ENCODE measurements around the gene HIGD1A.

The HIGD1A gene

GRCh38 chr3:42804106-42804830, at the start of gene HIGD1A:
HIGD1A (minus strand) TSS chr3:42804490; CDS start chr3:42794253, 10,237 bp downstream.
- Histone ChIP-seq H3K36me3 (peaks cover 0 to 11% (median 4%) of the 10 kb centered on the region in 11 experiments; a peak in 4 of 22 replicates), H3K4me2 (peak within 1 kb of the TSS; percentile 82 to 97 (median 88)), H3K27ac (peak within 1 kb of the TSS; percentile 71 to 92 (median 86)), H3K9me3 (replicated peaks in 1 of 11) (no peaks in the 10 kb centered on the region), H3K4me3 (peak within 1 kb of the TSS; percentile 73 to 90 (median 82)), H3K9ac (peak within 1 kb of the TSS; percentile 79 to 95 (median 91)), H4K20me1 (peaks cover 22 to 48% (median 34%) of the 10 kb centered on the region in 11 experiments; a peak in 18 of 22 replicates), H3K4me1 (peaks cover 35 to 49% (median 44%) of the 10 kb centered on the region in 10 experiments), H3K27me3 (no peaks in the 10 kb centered on the region)
- no peak for TF ChIP-seq Cebpa-rat (IDR thresholded peaks at IDR 0.05)

GRCh38 chr3:42853739-42854302, 49.5 kb upstream of the HIGD1A start:
- no peaks in the 10 kb centered on the region for H3K9me3 ChIP-seq (replicated peaks in 1 of 11)
- H3K9ac ChIP-seq, result no peak overlapping the region
- H3K4me3 ChIP-seq, result no peak overlapping the region
- no peaks in the 10 kb centered on the region for H3K27me3 ChIP-seq
- no peaks in the 10 kb centered on the region for H4K20me1 ChIP-seq
- H3K36me3 ChIP-seq, result no peaks in the 10 kb centered on the region
- peak overlapping the region in 7 of 11 experiments; percentile 71 to 87 (median 78); a peak in 11 of 22 replicates for H3K4me2 ChIP-seq
- H3K27ac ChIP-seq, result no peak overlapping the region
- no peak for TF ChIP-seq Cebpa-rat (IDR thresholded peaks at IDR 0.05)
- peaks cover 14 to 54% (median 43%) of the 10 kb centered on the region in 10 experiments for H3K4me1 ChIP-seq

- H3K4me2 ChIP-seq, result peak overlapping the region; percentile 25 to 87 (median 77); a peak in 20 of 22 replicates
- H3K4me1 ChIP-seq, result peaks cover 17 to 62% (median 49%) of the 10 kb centered on the region in 10 experiments
- H3K27ac ChIP-seq, result peak overlapping the region in 6 of 11 experiments; percentile 13 to 61 (median 37); a peak in 12 of 22 replicates
- no peak for TF ChIP-seq Cebpa-rat (IDR thresholded peaks at IDR 0.05)
- no peaks in the 10 kb centered on the region for H3K36me3 ChIP-seq
- no peaks in the 10 kb centered on the region for H4K20me1 ChIP-seq
- 0 out of 20 replicates have a peak overlapping the region, but pooled peaks of 1 of the 10 experiments have one; percentile 7 for H3K4me3 ChIP-seq
- H3K9ac ChIP-seq, result peak overlapping the region in 7 of 11 experiments; percentile 39 to 63 (median 47); a peak in 11 of 22 replicates
- no peaks in the 10 kb centered on the region for H3K9me3 ChIP-seq (replicated peaks in 1 of 11)
- H3K27me3 ChIP-seq, result no peaks in the 10 kb centered on the region
Observed at GRCh38 chr3:42853056-42853455, 48.8 kb upstream of the HIGD1A start.

- H3K9me3 ChIP-seq (replicated peaks in 1 of 11), result no peaks in the 10 kb centered on the region
- no peaks in the 10 kb centered on the region for H3K36me3 ChIP-seq
- H3K27ac ChIP-seq, result peak overlapping the region in 7 of 11 experiments; percentile 17 to 61 (median 37); a peak in 12 of 22 replicates
- H3K9ac ChIP-seq, result peak overlapping the region in 9 of 11 experiments; percentile 13 to 63 (median 40); a peak in 14 of 22 replicates
- no peak for TF ChIP-seq Cebpa-rat (IDR thresholded peaks at IDR 0.05)
- peak overlapping the region; percentile 25 to 87 (median 77) for H3K4me2 ChIP-seq
- H3K4me1 ChIP-seq, result peaks cover 23 to 68% (median 55%) of the 10 kb centered on the region in 10 experiments
- H4K20me1 ChIP-seq, result no peaks in the 10 kb centered on the region
- H3K27me3 ChIP-seq, result no peaks in the 10 kb centered on the region
- H3K4me3 ChIP-seq, result peak overlapping the region in 2 of 10 experiments; percentile 0 to 7; a peak in 1 of 20 replicates
Observed at GRCh38 chr3:42852441-42852840, 48.2 kb upstream of the HIGD1A start.

- H3K9ac ChIP-seq, result peak overlapping the region in 2 of 11 experiments; percentile 50 to 52; a peak in 1 of 22 replicates
- no peaks in the 10 kb centered on the region for H3K27me3 ChIP-seq
- H4K20me1 ChIP-seq, result no peaks in the 10 kb centered on the region
- no peaks in the 10 kb centered on the region for H3K9me3 ChIP-seq (replicated peaks in 1 of 11)
- peak overlapping the region in 3 of 11 experiments; percentile 37 to 61 (median 58); a peak in 4 of 22 replicates for H3K27ac ChIP-seq
- no peak for TF ChIP-seq Cebpa-rat (IDR thresholded peaks at IDR 0.05)
- H3K4me2 ChIP-seq, result peak overlapping the region in 10 of 11 experiments; percentile 8 to 87 (median 77); a peak in 17 of 22 replicates
- H3K36me3 ChIP-seq, result no peaks in the 10 kb centered on the region
- no peak overlapping the region for H3K4me3 ChIP-seq
- H3K4me1 ChIP-seq, result peaks cover 34 to 77% (median 66%) of the 10 kb centered on the region in 10 experiments
Observed at GRCh38 chr3:42851228-42851834, 47.0 kb upstream of the HIGD1A start.

GRCh38 chr3:42850263-42850662, 46.0 kb upstream of the HIGD1A start:
- Histone ChIP-seq H3K27ac (no peak overlapping the region), H3K9ac (no peak overlapping the region), H3K9me3 (replicated peaks in 1 of 11) (no peaks in the 10 kb centered on the region), H4K20me1 (no peaks in the 10 kb centered on the region), H3K27me3 (no peaks in the 10 kb centered on the region), H3K4me3 (no peak overlapping the region), H3K36me3 (no peaks in the 10 kb centered on the region), H3K4me2 (peak overlapping the region in 2 of 11 experiments; percentile 2 to 71; a peak in 1 of 22 replicates), H3K4me1 (peaks cover 43 to 76% (median 67%) of the 10 kb centered on the region in 10 experiments)
- no peak for TF ChIP-seq Cebpa-rat (IDR thresholded peaks at IDR 0.05)

- TF ChIP-seq Cebpa-rat (IDR thresholded peaks at IDR 0.05), result no peak
- H3K27ac ChIP-seq, result peak overlapping the region in 2 of 11 experiments; percentile 10 to 79; a peak in 1 of 22 replicates
- H3K9ac ChIP-seq, result no peak overlapping the region
- H3K9me3 ChIP-seq (replicated peaks in 1 of 11), result no peaks in the 10 kb centered on the region
- peaks cover 43 to 87% (median 77%) of the 10 kb centered on the region in 10 experiments for H3K4me1 ChIP-seq
- H3K4me3 ChIP-seq, result no peak overlapping the region
- H3K4me2 ChIP-seq, result peak overlapping the region in 2 of 11 experiments; percentile 18 to 94; a peak in 4 of 22 replicates
- H3K27me3 ChIP-seq, result no peaks in the 10 kb centered on the region
- H3K36me3 ChIP-seq, result no peaks in the 10 kb centered on the region
- H4K20me1 ChIP-seq, result no peaks in the 10 kb centered on the region
Observed at GRCh38 chr3:42849017-42849416, 44.7 kb upstream of the HIGD1A start.

- H3K4me1 ChIP-seq, result peaks cover 47 to 78% (median 71%) of the 10 kb centered on the region in 10 experiments
- no peak for TF ChIP-seq Cebpa-rat (IDR thresholded peaks at IDR 0.05)
- peak overlapping the region; percentile 58 to 80 (median 75); a peak in 21 of 22 replicates for H3K27ac ChIP-seq
- H4K20me1 ChIP-seq, result no peaks in the 10 kb centered on the region
- peak overlapping the region; percentile 65 to 94 (median 80) for H3K4me2 ChIP-seq
- H3K9me3 ChIP-seq (replicated peaks in 1 of 11), result no peaks in the 10 kb centered on the region
- H3K36me3 ChIP-seq, result no peaks in the 10 kb centered on the region
- H3K9ac ChIP-seq, result peak overlapping the region; percentile 39 to 71 (median 55); a peak in 17 of 22 replicates
- no peaks in the 10 kb centered on the region for H3K27me3 ChIP-seq
- H3K4me3 ChIP-seq, result peak overlapping the region in 3 of 10 experiments; percentile 2 to 28 (median 15); a peak in 2 of 20 replicates
Observed at GRCh38 chr3:42847731-42848130, 43.4 kb upstream of the HIGD1A start.
